HepG2 (cell line): ENCODE results near the gene KCTD6.
A peak's percentile ranks its signal among the peaks of the same experiment; 100 is the strongest.

Experiments
- EZH2 ChIP-seq: conservative IDR thresholded peaks from 2 replicates; pipeline ENCODE4 v1.6.1; 2012; ENCODE audit warnings: mild to moderate bottlenecking, low read depth, low read length, moderate library complexity
- FOSL1 ChIP-seq: sonication (generic); formaldehyde crosslinking; IDR thresholded peaks from 2 replicates; pipeline ENCODE4 v1.9.0; 2021; ENCODE audit warnings: missing genetic modification reagents, borderline replicate concordance
- GATAD1 ChIP-seq: IDR thresholded peaks from 2 replicates; pipeline ENCODE4 v1.6.1; 2016; ENCODE audit warnings: missing genetic modification reagents, missing compliant biosample characterization
- MATR3 ChIP-seq: sonication (generic); formaldehyde crosslinking; IDR thresholded peaks from 2 replicates; pipeline ENCODE4 v1.4.0; 2020; ENCODE audit warnings: missing genetic modification reagents
- PRDM15 ChIP-seq: sonication (generic); formaldehyde crosslinking; IDR thresholded peaks from 2 replicates; pipeline ENCODE4 v1.4.0; 2020; ENCODE audit warnings: missing genetic modification reagents
- TGIF2 ChIP-seq: IDR thresholded peaks from 2 replicates; pipeline ENCODE4 v1.6.1; 2016; ENCODE audit warnings: control low read depth, missing compliant biosample characterization
- ZNF318 ChIP-seq: sonication (generic); formaldehyde crosslinking; IDR thresholded peaks from 2 replicates; pipeline ENCODE4 v1.4.0; 2020; ENCODE audit warnings: mild to moderate bottlenecking, missing genetic modification reagents
- ZNF496 ChIP-seq: sonication (generic); formaldehyde crosslinking; IDR thresholded peaks from 2 replicates; pipeline ENCODE4 v1.8.1; 2023; ENCODE audit warnings: mild to moderate bottlenecking, moderate library complexity, missing genetic modification reagents; ENCODE audit not compliant: insufficient replicate concordance
- ZNF563 ChIP-seq: sonication (generic); formaldehyde crosslinking; IDR thresholded peaks from 2 replicates; pipeline ENCODE4 v1.8.0; 2022; ENCODE audit warnings: mild to moderate bottlenecking, moderate library complexity, missing genetic modification reagents
- TF ChIP-seq, protein P1 (sequence below): IDR thresholded peaks from 2 replicates; pipeline ENCODE4 v1.6.1; 2012; ENCODE audit warnings: inconsistent platforms

GRCh38 chr3:58519668-58520402, 27.9 kb downstream of the KCTD6 start:
- peak; percentile 16; the same call in 1 of the 2 replicates for TF ChIP-seq PRDM15 (CRISPR knock-in tag)
- TF ChIP-seq EZH2, result no peak
- TF ChIP-seq TGIF2 (CRISPR knock-in tag), result no peak
- no peak for TF ChIP-seq FOSL1 (CRISPR knock-in tag)
- no peak for TF ChIP-seq ZNF563 (CRISPR knock-in tag)
- TF ChIP-seq GATAD1 (CRISPR knock-in tag), result no peak
- TF ChIP-seq, protein P1, sequence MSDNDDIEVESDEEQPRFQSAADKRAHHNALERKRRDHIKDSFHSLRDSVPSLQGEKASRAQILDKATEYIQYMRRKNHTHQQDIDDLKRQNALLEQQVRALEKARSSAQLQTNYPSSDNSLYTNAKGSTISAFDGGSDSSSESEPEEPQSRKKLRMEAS, result peak; percentile 21; the same call in 1 of the 2 replicates
- peak; percentile 71; the same call in 1 of the 2 replicates for TF ChIP-seq ZNF318
- no peak for TF ChIP-seq MATR3 (CRISPR knock-in tag)
- TF ChIP-seq ZNF496, result no peak
